Tibial nerve (tissue), 4 donors: ENCODE results near the gene COMMD6. TPM values are rescaled to one million over a fixed set of nuclear protein-coding genes. Genes with fewer than 3 reads are reported as not detected.

ENCODE experiments used
- DNase-seq, 2 donors: peaks; one replicate each; pipeline ENCODE4 v3.0.0-alpha.2; 2019; ENCODE audit warnings: low spot score in 2 of 2
- H3K27ac ChIP-seq, 4 donors: fragments of 200-600 bp; sonication (generic) in 3 of 4; one replicate each; pipeline ENCODE4 v1.5.1; 2017 to 2019; ENCODE audit warnings: mild to moderate bottlenecking in 1 of 4
- H3K27me3 ChIP-seq, 2 donors: fragments of 200-600 bp; sonication (generic) in 1 of 2; one replicate each; pipeline versions ENCODE4 v1.5.1 to v1.6.0; 2017 to 2019
- H3K36me3 ChIP-seq, 3 donors: fragments of 200-600 bp; sonication (generic); one replicate each; pipeline ENCODE4 v1.5.1; 2018 to 2019
- H3K4me1 ChIP-seq, 4 donors: fragments of 200-600 bp; sonication (generic) in 3 of 4; one replicate each; pipeline ENCODE4 v1.5.1; 2017 to 2019
- H3K4me3 ChIP-seq, 4 donors: fragments of 200-600 bp; sonication (generic) in 3 of 4; one replicate each; pipeline ENCODE4 v1.5.1; 2017 to 2019; ENCODE audit warnings: mild to moderate bottlenecking in 1 of 4, moderate library complexity in 1 of 4
- H3K9me3 ChIP-seq, 4 donors: fragments of 200-600 bp; sonication (generic) in 3 of 4; one replicate each; pipeline ENCODE4 v1.5.1; 2017 to 2019
- EP300 ChIP-seq, 2 donors: sonication (generic); formaldehyde crosslinking; IDR thresholded peaks; one replicate each; pipeline ENCODE4 v1.6.1; 2017; ENCODE audit warnings: antibody characterized with exemption in 2 of 2, mild to moderate bottlenecking in 1 of 2
- POLR2A ChIP-seq, 2 donors: fragments of 450-650 bp; IDR thresholded peaks; one replicate each; pipeline ENCODE4 v1.6.1; 2017; ENCODE audit warnings: antibody characterized with exemption in 2 of 2, mild to moderate bottlenecking in 2 of 2, moderate library complexity in 2 of 2
- WGBS, 2 donors: methylation state at CpG; one replicate each; pipeline ENCODE4 v1.1.5; 2018; 5-methylcytosine and 5-hydroxymethylcytosine counted together
- total RNA-seq, 4 donors: library from RNA; depleted of rRNA; stranded (reverse); fragments of >200 nt; gene quantifications; one replicate each; pipeline ENCODE4 v1.1.0, GENCODE V29; 2016
- TF ChIP-seq, protein P1 (sequence below), 5 experiments: fragments of 200-600 bp in 3 of 5; fragments of 450-650 bp in 2 of 5; sonication (generic) in 3 of 5; IDR thresholded peaks; one replicate each; pipeline ENCODE4 v1.5.1; 2016 to 2019; ENCODE audit warnings: antibody characterized with exemption in 5 of 5, mild to moderate bottlenecking in 3 of 5, moderate library complexity in 2 of 5

The COMMD6 gene
- total RNA-seq, 4 donors from 2014 or later = 58.6 to 141 (median 83.5) TPM

DNA sequence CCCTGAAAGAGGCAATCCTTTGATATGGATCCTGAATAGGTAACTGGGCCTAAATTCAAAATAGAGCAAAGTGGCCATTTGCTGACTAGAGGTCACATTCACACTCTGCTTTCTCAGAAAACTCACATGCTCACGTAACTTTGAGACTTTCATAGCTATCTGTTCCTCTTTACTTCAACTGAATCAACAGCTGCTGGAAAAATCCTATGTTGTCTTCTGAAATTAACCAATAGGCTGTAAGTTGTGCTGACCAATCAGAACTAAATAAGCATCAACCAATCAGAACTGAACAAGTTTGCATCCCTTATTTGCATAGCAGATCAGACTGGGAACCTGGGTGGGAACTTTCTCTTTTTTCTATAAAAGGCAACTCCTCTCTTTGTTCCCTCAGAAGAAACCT, 31.6 kb downstream of the COMMD6 start:
- no peaks in the 10 kb centered on the region for H3K9me3 ChIP-seq
- H3K4me1 ChIP-seq = no peaks in the 10 kb centered on the region
- DNase-seq = no peak
- no peak overlapping the region for H3K4me3 ChIP-seq
- H3K27ac ChIP-seq = no peak overlapping the region
- no peaks in the 10 kb centered on the region for H3K27me3 ChIP-seq
- TF ChIP-seq POLR2A (IDR thresholded peaks at IDR 0.05) = no peak
- TF ChIP-seq, protein P1, sequence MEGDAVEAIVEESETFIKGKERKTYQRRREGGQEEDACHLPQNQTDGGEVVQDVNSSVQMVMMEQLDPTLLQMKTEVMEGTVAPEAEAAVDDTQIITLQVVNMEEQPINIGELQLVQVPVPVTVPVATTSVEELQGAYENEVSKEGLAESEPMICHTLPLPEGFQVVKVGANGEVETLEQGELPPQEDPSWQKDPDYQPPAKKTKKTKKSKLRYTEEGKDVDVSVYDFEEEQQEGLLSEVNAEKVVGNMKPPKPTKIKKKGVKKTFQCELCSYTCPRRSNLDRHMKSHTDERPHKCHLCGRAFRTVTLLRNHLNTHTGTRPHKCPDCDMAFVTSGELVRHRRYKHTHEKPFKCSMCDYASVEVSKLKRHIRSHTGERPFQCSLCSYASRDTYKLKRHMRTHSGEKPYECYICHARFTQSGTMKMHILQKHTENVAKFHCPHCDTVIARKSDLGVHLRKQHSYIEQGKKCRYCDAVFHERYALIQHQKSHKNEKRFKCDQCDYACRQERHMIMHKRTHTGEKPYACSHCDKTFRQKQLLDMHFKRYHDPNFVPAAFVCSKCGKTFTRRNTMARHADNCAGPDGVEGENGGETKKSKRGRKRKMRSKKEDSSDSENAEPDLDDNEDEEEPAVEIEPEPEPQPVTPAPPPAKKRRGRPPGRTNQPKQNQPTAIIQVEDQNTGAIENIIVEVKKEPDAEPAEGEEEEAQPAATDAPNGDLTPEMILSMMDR (IDR thresholded peaks at IDR 0.05) = no peak
- 82 to 87% methylated on average over 1 of the region's 1 CpG for WGBS, 2 donors
- no peaks in the 10 kb centered on the region for H3K36me3 ChIP-seq

DNA sequence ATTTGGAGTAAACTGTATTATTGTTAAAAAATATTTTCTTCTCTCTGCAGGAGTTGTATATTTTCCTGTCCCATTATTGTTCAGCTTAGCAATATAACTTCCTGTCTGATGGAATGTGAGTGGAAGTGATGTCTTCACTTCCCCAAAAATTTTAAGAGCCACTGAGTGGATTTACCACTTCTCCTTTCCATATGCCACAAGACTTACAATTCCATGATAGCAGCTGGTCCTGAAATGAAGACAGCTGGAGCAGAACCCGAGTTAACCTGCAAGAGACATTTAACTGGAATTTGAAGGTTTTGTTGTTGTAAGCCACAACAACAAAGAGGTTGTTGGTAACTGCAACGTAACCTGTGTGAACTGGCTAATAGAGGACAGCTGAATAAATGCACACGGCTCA, 32.3 kb downstream of the COMMD6 start:
- H3K4me1 ChIP-seq = no peaks in the 10 kb centered on the region
- DNase-seq = no peak
- WGBS, 2 donors = 47 to 61% methylated on average over 3 of the region's 3 CpGs
- no peak overlapping the region for H3K27ac ChIP-seq
- H3K4me3 ChIP-seq = no peak overlapping the region
- no peaks in the 10 kb centered on the region for H3K36me3 ChIP-seq
- H3K9me3 ChIP-seq = no peaks in the 10 kb centered on the region
- no peaks in the 10 kb centered on the region for H3K27me3 ChIP-seq
- TF ChIP-seq EP300 (IDR thresholded peaks at IDR 0.05) = peak in 1 of 2 donors; percentile 65
- TF ChIP-seq POLR2A (IDR thresholded peaks at IDR 0.05) = no peak
- TF ChIP-seq, protein P1 (IDR thresholded peaks at IDR 0.05) = no peak

DNA sequence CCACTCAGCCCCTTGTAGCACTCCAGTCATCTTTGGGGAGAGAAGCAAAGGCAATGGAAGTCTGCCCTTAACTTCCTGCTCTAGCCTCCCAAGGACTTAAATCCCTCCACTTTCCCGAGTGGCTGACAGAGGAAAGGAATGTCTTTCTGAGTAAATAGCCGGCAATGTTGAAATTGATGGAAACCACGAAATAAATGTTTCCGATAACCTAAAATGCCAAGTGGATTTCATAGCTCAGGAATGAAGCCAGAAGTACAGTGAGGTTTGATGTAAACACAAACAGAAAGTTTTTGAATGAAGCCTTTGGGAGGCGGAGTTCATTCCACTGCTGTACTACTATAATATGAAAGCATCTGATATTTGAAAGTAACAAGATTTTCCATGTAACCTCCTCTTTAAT, 41.7 kb downstream of the COMMD6 start:
- TF ChIP-seq POLR2A (IDR thresholded peaks at IDR 0.05) (no peak), EP300 (IDR thresholded peaks at IDR 0.05) (no peak)
- TF ChIP-seq, protein P1 (IDR thresholded peaks at IDR 0.05) = no peak
- no peaks in the 10 kb centered on the region for H3K4me1 ChIP-seq
- H3K4me3 ChIP-seq = no peak overlapping the region
- H3K36me3 ChIP-seq = no peaks in the 10 kb centered on the region
- H3K27ac ChIP-seq = no peak overlapping the region
- DNase-seq = no peak
- no peaks in the 10 kb centered on the region for H3K9me3 ChIP-seq
- 57 to 67% methylated on average over 5 of the region's 5 CpGs for WGBS, 2 donors
- no peaks in the 10 kb centered on the region for H3K27me3 ChIP-seq

DNA sequence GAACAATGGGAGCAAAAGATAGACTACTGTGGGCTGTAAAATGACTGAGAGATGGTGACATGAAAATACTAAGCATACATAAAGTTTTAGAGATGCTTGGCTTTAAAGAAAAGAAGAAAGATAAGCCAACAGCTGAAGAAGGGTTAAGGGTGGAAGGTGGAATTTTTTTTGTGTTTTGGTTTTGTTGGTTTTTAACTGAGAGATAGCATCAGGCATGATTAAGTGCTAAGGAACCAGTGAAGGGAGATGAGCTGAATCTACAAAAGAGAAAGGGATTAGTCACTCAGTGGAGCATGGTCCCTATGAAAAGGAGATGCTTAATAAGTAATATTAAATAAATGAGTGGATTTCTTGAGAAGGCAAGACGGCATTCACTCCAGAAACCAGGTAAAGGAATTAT, 43.1 kb downstream of the COMMD6 start:
- no peak for DNase-seq
- peaks cover 0 to 1% (median 0%) of the 10 kb centered on the region in 4 donors for H3K4me1 ChIP-seq
- 76 to 93% methylated on average over 1 of the region's 1 CpG for WGBS, 2 donors
- H3K4me3 ChIP-seq = no peak overlapping the region
- no peaks in the 10 kb centered on the region for H3K36me3 ChIP-seq
- TF ChIP-seq EP300 (IDR thresholded peaks at IDR 0.05) = no peak
- no peak for TF ChIP-seq POLR2A (IDR thresholded peaks at IDR 0.05)
- TF ChIP-seq, protein P1 (IDR thresholded peaks at IDR 0.05) = no peak
- H3K9me3 ChIP-seq = no peaks in the 10 kb centered on the region
- H3K27me3 ChIP-seq = no peaks in the 10 kb centered on the region
- H3K27ac ChIP-seq = no peak overlapping the region

DNA sequence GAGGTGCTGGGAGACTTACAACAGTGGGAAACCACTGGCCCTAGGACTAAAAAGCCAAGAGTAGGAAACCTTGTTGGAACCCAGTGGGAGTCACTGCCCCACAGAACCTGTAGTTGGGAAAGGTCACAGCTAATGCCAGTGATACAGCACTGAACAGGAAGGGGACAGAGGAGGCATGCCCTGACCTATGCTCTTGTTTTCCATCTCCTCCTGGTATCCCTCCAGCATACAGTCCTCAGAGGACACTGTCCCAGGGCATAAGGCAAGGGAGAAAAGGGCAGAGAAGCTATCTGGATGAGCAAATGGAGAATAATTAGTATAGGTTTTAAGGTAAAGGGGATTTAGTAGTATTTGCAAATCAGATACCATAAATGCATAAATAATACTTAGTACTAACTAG, 44.5 kb downstream of the COMMD6 start:
- Histone ChIP-seq H3K27ac (no peak overlapping the region), H3K9me3 (no peaks in the 10 kb centered on the region), H3K27me3 (no peaks in the 10 kb centered on the region), H3K36me3 (no peaks in the 10 kb centered on the region), H3K4me1 (peaks cover 0 to 4% (median 0%) of the 10 kb centered on the region in 4 donors), H3K4me3 (no peak overlapping the region)
- no peak for DNase-seq
- TF ChIP-seq, protein P1 (IDR thresholded peaks at IDR 0.05) = no peak
- no peak for TF ChIP-seq POLR2A (IDR thresholded peaks at IDR 0.05)
- no peak for TF ChIP-seq EP300 (IDR thresholded peaks at IDR 0.05)
